HG02884 (cell line): ENCODE results near the gene NTHL1.

Experiments
- ATAC-seq: cut with Tn5 transposase; IDR thresholded peaks from one replicate; pipeline ENCODE4 v1.9.1; 2021; ENCODE audit warnings: mild to moderate bottlenecking, moderate library complexity; ENCODE audit not compliant: unreplicated experiment

Gene NTHL1

DNA sequence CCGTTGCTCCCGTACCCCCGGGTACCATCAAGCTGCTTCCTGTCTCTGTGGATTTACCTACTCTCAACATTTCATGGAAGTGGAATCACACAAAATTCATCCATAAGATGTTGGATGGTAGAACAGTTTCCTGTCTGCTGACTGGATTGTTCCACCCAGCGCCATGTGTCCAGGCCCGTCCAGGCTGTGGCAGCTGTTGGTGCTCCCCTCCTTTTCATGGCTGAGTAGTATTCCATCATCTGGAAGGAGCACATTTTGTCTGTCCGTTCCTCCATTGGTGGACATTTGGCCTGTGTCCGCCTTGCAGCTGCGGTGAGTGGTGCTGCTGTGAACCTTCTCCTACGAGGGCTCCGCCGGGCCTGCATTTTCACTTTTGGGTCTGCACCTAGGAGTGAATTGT lies 18.5 kb upstream of the NTHL1 start:
- ATAC-seq: no peak

DNA sequence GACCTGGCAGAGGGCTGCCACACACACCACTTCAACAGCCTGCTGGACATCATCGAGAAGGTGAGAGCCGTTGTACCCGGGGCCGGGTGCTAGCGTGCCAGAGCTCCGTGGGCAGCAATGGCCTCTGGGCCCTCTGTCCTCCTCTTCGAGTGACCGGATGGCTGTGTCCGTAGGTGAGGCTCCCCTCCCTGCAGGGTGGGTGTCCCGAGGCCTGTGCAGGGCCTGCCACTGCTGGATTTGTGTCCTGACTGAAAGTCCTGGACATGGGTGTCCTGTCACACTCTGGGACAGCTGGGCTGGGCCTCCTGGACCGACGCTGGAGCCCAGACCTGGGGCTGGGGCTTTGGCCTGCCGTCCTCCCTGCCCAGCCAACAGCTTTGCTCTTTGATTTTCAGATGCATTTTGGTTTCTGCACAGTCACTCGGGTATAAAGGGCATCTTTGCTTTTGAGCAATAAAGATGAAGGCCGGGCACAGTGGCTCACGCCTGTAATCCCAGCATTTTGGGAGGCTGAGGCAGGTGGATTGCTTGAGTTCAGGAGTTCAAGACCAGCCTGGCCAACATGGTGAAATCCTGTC lies 16.8 kb upstream of the NTHL1 start:
- no peak for ATAC-seq

GRCh38 chr16:2063861-2064260 lies 16.2 kb upstream of the NTHL1 start:
- ATAC-seq: no peak

GRCh38 chr16:2062801-2063200 lies 15.2 kb upstream of the NTHL1 start:
- ATAC-seq: no peak

DNA sequence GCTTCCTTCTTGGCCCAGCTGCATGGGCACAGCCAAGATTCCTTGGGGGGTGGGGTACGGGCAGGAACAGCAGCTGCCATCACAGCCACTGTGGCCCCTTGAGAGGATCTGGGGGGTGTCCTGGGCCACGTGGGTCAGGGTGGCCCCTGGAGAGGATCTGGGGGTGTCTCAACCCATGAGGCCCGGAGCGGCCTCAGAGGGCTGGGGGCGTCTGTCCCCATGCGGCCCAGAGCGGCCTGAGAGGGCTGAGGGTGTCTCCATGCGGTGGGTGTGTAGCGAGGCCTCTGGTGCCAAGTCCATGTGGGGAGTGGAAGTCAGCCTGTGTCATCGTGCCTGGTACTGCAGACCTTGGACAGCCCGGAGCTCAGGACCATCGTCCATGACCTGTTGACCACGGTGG lies 13.9 kb upstream of the NTHL1 start:
- no peak for ATAC-seq

DNA sequence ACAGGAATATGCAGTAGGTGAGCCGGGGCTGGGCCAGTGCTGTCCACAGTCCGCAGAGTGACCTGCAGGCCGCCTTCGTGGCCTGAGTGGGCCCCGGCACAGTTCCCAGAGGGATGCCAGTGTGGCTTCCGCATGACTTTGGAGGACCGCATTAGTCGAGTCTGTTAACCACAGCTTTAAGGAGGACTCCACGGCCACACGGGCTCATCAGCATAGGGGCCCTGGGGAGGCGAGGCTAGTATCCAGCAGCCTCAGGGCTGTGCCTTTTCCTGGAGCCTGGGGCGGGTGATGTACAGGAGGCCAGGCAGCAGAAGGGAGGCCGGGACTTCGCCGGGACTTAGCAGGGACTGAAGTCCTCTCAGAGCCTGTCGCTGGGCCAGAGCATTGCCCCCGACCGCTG lies 13.4 kb upstream of the NTHL1 start:
- ATAC-seq: no peak

- ATAC-seq: no peak
Measured at GRCh38 chr16:2060346-2060745, 12.7 kb upstream of the NTHL1 start.

DNA sequence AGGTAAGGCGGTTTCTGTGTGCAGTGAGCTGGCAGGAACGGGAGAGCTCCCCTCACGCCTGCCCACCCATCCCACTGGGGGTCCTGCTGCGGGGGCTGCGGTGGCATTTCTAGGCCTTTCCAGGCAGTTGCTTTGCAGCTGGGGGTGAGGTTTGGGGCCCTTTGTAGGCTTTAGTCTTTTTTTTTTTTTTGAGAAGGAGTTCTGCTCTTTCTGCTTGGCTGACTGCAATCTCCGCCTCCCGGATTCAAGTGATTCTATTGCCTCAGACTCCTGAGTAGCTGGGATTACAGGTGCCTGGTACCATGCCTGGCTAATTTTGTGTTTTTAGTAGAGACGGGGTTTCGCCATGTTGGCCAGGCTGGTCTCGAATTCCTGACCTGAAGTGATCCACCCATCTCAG lies 11.2 kb upstream of the NTHL1 start:
- no peak for ATAC-seq

- no peak for ATAC-seq
Measured at GRCh38 chr16:2058420-2058819, 10.8 kb upstream of the NTHL1 start.

DNA sequence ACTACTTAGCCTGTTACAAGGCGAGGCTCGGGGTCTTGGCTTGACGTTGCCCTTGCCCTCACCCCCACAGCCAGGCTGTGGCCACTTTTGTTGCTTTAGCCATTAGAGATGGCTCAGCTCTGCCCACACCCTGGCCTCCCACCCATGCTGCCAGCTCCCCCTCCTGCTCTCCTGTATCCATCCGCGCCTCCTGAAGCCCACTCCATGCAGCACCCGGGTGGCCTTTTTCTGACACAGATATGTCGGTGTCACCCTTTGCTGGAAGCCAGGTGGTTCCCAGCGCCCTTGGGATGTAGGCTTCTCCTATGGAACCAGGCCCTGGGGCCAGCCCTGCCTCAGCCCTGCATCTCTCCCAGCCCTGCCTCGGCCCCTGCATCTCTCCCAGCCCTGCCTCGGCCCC lies 9.8 kb upstream of the NTHL1 start:
- ATAC-seq: no peak

DNA sequence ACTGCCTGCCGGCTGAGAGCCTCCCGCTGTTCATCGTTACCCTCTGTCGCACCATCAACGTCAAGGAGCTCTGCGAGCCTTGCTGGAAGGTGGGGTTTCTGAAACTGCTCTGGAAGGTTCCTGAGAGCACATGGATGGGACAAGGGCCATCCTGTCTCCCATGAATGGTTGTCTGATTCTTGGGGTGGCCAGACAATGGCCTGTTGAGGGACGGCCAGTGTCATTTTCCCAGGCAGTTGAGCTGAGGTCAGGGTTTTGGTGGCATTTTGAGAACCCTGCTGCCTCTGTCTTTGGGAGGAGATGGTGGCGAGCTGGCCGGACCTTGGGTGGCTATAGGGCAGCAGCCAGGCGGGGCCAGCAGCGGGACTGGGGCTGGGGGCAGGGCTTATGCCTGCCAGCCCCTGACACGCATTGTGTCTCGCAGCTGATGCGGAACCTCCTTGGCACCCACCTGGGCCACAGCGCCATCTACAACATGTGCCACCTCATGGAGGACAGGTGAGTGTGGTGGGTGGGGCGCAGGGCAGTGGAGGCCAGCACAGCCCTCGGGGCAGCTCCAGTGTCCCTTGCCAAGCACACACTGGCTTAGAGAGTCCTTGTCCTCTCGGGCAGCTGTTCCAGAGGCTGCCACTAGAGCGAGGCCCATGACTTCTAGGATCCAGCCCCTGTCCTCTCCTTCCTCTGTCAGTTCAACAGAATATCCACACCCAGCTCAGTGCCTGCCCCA lies 9.2 kb upstream of the NTHL1 start:
- ATAC-seq: no peak

DNA sequence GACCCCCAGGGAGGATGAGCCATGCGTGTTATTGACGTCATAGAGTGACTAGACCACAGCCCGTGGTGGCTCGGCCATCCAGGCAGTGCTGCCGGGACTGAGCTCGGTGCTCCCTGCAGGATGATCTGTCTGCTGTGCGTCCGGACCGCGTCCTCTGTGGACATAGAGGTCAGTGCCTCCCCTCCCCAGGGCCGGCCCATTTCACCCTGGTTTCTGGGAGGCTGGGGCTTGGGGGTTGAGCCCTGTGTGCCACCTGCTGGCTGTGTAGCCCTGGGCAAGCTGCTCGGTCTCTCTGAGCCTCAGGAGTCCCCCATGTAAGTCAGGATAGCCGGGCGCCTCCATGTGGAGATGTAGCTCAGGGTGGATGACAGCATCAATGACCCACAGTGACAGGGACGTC lies 8.4 kb upstream of the NTHL1 start:
- no peak for ATAC-seq

DNA sequence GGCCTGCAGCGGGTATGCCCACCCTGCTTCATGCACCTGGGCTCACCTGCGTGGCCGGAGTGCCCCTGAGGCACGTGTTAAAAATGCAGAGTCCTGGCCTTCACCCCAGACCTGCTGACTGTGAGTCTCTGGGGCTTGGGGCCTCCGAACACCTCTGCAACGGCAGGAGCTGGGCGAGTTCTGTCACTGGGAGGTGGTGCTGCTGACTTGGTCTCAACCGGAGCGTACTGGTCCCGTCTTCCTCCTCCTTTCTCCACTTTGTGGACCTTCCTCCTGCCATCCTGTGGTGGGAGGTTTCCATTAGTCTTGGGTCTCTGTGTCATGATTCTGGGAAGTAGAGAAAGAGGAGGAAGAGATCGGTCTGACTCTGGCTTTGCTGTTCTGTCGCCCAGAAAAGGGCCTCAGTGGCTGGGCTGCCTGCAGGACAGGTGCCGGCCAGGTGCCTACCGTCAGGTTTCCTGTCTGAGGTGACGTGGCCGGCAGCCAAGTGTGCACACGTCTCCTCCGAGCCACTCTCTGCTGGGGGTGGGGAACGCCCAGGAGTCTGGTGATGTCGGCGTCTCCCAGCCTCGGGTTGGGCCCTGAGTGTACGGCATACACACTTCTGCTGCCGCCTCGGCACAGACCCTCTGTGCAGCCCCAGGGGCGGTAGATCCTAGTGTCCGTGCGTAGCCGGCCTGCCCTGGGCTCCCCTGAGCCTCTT lies 7.1 kb upstream of the NTHL1 start:
- ATAC-seq: no peak

GRCh38 chr16:2053897-2054296 lies 6.3 kb upstream of the NTHL1 start:
- no peak for ATAC-seq

DNA sequence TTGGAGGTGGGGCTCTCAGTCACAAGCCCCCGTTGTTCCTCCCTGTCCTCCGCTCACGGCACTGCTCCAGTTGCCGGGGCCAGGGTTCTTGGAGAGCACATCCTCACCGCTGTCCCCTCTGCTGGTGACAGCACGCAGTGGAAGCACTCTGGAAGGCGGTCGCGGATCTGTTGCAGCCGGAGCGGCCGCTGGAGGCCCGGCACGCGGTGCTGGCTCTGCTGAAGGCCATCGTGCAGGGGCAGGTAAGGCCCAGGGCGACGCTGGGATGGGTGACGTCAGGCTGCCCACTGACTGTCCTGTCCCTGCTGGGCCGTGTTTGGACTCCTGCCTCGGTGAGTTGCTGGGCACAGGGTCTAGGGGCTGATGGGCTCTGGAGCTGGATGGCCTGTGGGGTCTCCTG lies 5.6 kb upstream of the NTHL1 start:
- no peak for ATAC-seq

DNA sequence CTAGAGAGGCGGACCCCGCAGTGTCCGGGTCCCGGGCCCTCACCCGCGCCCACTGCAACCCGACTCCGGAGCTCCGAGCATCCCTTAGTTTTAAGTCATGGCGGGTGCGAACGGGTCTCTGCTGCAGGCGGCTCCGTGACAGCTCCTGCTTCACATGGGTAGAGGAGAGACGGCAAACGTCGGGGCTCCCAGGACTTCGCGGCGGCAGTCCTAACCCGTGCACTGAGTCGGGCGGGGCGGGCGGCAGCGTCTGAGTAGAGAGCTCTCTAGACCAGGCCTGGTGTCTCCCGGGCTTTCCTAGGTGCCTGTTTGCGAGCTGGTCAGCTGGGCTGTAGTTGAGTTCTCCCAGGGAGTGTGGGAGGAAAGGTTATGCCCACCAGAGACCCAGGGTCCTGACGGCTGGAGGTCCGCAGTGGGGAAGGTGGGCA lies 496 bp upstream of the NTHL1 start:
- no peak for ATAC-seq

DNA sequence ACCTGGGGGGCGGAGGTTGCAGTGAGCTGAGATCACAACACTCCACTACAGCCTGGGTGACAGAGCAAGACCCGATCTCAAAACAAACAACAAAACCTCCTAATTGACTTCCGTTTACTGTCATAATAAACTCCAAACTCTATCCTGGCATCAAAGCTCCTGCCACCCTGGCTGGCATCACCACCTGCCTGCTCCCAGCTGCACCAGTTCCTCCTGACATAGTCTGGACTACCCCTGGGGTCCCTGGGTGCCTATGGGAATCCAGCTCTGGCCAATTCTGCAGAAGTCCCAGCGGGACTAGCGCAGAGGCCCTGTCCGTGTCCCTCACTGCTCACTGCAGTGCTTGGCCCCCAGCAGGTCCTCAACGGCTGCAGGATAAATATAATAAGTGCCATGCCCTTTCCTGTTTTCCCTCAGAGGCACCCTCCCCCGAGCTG lies 723 bp downstream of the NTHL1 start:
- no peak for ATAC-seq

DNA sequence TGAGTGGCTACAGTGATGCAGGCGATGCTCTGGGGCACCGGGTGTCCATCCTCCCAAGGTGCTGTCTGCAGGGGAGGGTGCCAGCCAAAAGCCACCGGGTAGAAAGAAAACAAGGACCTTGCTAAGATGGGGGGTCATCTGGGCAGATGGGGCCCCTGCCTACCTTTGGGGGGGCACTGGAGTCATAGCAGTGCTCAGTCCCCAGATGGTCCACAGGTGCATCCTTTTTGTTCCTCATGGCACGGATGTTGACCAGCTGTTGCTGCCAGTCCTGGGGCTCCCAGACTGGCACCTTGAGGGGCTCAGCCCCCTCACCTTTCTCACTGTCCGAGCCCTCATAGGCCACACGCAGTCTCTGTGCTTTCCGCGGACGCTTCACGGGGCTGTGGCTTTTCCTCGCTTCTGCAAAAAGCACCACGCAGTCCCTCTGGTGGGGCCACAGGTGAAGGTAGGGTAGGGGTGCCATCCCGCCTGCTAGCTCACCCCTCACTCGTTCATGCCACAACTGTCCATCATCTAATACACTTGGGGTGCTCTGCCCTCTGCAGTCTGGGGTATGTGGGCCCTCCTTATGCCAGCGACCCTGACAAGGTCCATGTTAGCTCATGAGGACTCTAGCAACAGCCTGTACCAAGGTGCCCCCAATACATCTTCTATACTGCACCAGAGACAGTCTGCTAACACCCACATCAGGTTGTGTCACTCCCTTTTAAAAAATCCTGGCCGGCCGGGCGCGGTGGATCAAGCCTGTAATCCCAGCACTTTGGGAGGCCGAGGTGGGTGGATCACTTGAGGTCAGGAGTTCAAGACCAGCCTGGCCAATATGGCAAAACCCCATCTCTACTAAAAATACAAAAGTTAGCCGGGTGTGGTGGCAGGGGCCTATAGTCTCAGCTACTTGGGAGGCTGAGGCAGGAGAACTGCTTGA lies 1.4 kb downstream of the NTHL1 start:
- ATAC-seq: no peak

GRCh38 chr16:2044541-2044940 lies 3.1 kb downstream of the NTHL1 start:
- no peak for ATAC-seq

DNA sequence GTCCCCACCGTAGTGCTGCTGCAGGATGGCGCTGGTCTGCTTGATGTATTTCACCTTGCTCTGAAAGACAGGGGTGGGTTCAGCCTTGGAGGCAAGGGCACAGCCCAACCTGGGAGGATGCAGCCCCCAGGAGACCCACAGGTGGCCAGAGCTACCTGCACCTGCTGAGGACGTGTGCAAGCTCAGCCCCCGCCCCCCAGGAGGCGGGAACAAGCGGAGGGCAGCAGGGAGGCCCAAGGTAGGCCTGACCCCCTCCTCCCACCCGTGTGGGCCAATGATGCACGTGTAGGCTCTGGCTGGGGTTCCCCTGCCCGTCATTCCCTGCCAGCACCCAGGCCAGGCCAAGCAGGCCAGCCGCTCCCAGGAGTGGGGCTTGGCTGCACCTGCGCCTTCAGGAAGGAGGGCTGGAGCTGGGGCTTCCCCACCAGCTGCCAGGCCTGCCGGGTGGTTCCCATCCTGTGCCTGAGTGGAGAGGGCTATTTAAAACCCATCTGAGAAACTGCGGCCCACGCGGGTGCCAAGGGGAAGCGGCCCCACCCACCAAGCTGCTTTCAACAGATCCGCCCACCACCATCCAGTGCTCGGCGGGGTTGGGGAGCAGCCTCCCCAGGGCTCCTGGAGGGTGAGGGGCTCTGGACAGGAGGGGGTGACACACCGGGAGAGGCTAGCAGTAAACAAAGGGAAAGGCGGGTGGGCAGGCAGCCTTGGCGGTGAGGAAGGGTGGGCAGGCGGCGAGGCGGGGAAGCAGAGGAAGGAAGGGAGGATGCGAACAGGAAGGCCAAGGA lies 3.8 kb downstream of the NTHL1 start:
- no peak for ATAC-seq
